Measurements from ENCODE around the gene MRTFA. TPM values are rescaled to one million over a fixed set of nuclear protein-coding genes. Genes with fewer than 3 reads are reported as not detected.
"Not testable (repeated sequence)": the region's sequence is repeated elsewhere in the genome, so short reads cannot be mapped to it uniquely, and the experiment has no call there.

Gene MRTFA
- polyA plus RNA-seq, 2 of the 4 experiments (the other 2 are of a cell fraction) = 6.8 to 48.3 TPM

DNA sequence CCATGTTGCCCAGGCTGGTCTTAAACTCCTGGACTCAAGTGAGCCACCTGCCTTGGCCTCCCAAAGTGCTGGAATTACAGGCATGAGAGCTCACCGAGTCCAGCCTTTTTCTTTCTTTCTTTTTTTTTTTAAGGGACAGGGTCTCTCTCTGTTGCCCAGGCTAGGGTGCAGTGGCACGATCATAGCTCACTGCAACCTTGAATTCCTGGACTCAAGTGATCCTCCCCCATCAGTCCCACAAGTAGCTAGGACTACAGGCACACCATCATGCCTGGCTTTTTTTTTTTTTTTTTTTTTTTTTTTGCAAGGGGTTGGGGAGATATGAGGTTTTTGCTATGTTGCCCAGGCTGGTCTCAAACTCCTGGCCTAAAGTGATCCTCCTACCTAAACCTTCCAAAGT, 78.5 kb downstream of the MRTFA start (continued):
- no peak for TF ChIP-seq RAD21 (conservative IDR thresholded peaks at IDR 0.05 in 1 of 2, IDR thresholded peaks at IDR 0.05 in 1 of 2)

DNA sequence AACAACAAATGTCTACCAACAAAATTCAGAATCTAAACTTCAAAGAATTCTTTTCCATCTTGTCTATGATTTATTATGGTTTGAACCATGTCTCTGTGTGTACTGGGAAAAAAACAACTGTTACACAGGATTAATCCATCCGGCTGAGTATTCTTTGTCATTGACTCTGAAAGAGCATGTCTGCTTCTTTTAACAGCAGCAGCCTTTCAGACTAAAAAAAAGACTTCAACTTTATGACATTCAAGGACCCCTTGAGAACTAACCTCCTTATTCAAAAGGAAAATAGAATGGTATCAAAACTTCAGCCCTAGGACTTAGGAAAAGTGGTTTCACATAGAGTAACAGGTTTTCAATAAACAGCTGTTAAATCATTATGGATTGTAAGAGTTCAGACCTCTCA, 79.9 kb downstream of the MRTFA start:
- H3K4me2 ChIP-seq = no peak overlapping the region
- no peak overlapping the region for H3K4me3 ChIP-seq
- no peak for DNase-seq (ENCODE audit: low read depth in 1 of 2, low spot score in 1 of 2)
- TF ChIP-seq EHF (CRISPR knock-in tag; IDR thresholded peaks at IDR 0.05) = no peak
- TF ChIP-seq CBX8 (IDR thresholded peaks at IDR 0.05) = no peak
- TF ChIP-seq ESRRA (IDR thresholded peaks at IDR 0.05; ENCODE audit: borderline replicate concordance, low read length) = no peak
- no peak for TF ChIP-seq RCOR1 (IDR thresholded peaks at IDR 0.05; ENCODE audit: low read depth, low read length)
- TF ChIP-seq PHF8 (IDR thresholded peaks at IDR 0.05; ENCODE audit: borderline replicate concordance, low read depth) = no peak
- no peak for TF ChIP-seq NR3C1 (IDR thresholded peaks at IDR 0.05)
- TF ChIP-seq KDM1A (IDR thresholded peaks at IDR 0.05; ENCODE audit: low read depth) = no peak
- TF ChIP-seq, protein P1, sequence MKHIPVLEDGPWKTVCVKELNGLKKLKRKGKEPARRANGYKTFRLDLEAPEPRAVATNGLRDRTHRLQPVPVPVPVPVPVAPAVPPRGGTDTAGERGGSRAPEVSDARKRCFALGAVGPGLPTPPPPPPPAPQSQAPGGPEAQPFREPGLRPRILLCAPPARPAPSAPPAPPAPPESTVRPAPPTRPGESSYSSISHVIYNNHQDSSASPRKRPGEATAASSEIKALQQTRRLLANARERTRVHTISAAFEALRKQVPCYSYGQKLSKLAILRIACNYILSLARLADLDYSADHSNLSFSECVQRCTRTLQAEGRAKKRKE (CRISPR knock-in tag; IDR thresholded peaks at IDR 0.05; ENCODE audit: low read depth) = no peak
- TF ChIP-seq, protein P2, sequence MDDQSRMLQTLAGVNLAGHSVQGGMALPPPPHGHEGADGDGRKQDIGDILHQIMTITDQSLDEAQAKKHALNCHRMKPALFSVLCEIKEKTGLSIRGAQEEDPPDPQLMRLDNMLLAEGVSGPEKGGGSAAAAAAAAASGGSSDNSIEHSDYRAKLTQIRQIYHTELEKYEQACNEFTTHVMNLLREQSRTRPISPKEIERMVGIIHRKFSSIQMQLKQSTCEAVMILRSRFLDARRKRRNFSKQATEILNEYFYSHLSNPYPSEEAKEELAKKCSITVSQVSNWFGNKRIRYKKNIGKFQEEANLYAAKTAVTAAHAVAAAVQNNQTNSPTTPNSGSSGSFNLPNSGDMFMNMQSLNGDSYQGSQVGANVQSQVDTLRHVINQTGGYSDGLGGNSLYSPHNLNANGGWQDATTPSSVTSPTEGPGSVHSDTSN (IDR thresholded peaks at IDR 0.05) = no peak
- TF ChIP-seq, protein P3, sequence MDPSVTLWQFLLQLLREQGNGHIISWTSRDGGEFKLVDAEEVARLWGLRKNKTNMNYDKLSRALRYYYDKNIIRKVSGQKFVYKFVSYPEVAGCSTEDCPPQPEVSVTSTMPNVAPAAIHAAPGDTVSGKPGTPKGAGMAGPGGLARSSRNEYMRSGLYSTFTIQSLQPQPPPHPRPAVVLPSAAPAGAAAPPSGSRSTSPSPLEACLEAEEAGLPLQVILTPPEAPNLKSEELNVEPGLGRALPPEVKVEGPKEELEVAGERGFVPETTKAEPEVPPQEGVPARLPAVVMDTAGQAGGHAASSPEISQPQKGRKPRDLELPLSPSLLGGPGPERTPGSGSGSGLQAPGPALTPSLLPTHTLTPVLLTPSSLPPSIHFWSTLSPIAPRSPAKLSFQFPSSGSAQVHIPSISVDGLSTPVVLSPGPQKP (IDR thresholded peaks at IDR 0.05; ENCODE audit: low read depth, low read length) = no peak
- no peak for TF ChIP-seq ZNF302 (CRISPR knock-in tag; IDR thresholded peaks at IDR 0.05)
- TF ChIP-seq, protein P4, sequence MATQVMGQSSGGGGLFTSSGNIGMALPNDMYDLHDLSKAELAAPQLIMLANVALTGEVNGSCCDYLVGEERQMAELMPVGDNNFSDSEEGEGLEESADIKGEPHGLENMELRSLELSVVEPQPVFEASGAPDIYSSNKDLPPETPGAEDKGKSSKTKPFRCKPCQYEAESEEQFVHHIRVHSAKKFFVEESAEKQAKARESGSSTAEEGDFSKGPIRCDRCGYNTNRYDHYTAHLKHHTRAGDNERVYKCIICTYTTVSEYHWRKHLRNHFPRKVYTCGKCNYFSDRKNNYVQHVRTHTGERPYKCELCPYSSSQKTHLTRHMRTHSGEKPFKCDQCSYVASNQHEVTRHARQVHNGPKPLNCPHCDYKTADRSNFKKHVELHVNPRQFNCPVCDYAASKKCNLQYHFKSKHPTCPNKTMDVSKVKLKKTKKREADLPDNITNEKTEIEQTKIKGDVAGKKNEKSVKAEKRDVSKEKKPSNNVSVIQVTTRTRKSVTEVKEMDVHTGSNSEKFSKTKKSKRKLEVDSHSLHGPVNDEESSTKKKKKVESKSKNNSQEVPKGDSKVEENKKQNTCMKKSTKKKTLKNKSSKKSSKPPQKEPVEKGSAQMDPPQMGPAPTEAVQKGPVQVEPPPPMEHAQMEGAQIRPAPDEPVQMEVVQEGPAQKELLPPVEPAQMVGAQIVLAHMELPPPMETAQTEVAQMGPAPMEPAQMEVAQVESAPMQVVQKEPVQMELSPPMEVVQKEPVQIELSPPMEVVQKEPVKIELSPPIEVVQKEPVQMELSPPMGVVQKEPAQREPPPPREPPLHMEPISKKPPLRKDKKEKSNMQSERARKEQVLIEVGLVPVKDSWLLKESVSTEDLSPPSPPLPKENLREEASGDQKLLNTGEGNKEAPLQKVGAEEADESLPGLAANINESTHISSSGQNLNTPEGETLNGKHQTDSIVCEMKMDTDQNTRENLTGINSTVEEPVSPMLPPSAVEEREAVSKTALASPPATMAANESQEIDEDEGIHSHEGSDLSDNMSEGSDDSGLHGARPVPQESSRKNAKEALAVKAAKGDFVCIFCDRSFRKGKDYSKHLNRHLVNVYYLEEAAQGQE (IDR thresholded peaks at IDR 0.05) = no peak
- no peak for TF ChIP-seq KDM5A (IDR thresholded peaks at IDR 0.05)
- TF ChIP-seq EP300 (IDR thresholded peaks at IDR 0.05) = no peak
- no peak for TF ChIP-seq RFX5 (IDR thresholded peaks at IDR 0.05)
- no peak for TF ChIP-seq MAFK (IDR thresholded peaks at IDR 0.05; ENCODE audit: partially characterized antibody)
- no peak for TF ChIP-seq CBX2 (IDR thresholded peaks at IDR 0.05; ENCODE audit: borderline replicate concordance, low read depth)
- TF ChIP-seq HDAC2 (IDR thresholded peaks at IDR 0.05) = no peak
- TF ChIP-seq POLR2A (IDR thresholded peaks at IDR 0.05; ENCODE audit: low read length) = no peak
- TF ChIP-seq, protein P5, sequence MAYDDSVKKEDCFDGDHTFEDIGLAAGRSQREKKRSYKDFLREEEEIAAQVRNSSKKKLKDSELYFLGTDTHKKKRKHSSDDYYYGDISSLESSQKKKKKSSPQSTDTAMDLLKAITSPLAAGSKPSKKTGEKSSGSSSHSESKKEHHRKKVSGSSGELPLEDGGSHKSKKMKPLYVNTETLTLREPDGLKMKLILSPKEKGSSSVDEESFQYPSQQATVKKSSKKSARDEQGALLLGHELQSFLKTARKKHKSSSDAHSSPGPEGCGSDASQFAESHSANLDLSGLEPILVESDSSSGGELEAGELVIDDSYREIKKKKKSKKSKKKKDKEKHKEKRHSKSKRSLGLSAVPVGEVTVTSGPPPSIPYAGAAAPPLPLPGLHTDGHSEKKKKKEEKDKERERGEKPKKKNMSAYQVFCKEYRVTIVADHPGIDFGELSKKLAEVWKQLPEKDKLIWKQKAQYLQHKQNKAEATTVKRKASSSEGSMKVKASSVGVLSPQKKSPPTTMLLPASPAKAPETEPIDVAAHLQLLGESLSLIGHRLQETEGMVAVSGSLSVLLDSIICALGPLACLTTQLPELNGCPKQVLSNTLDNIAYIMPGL (CRISPR knock-in tag; IDR thresholded peaks at IDR 0.05; ENCODE audit: borderline replicate concordance) = no peak
- 0 out of 3 replicates have a peak, but pooled peaks cover 3% of the 10 kb centered on the region for H3K9me3 ChIP-seq
- peaks cover 12% of the 10 kb centered on the region for H3K4me1 ChIP-seq
- FAIRE-seq = no peak
- WGBS (ENCODE audit: missing lambda C conversion rate) = 78% methylated on average over 1 of the region's 1 CpG
- POLR2A ChIA-PET = no interaction called here
- no peak overlapping the region for H3K27ac ChIP-seq
- CTCF ChIA-PET = interaction anchor here (1.2 kb wide), 1 partner anchor 10 kb away, joined by 3 read pairs; no protein-coding TSS in a partner anchor
- no peak for ATAC-seq

DNA sequence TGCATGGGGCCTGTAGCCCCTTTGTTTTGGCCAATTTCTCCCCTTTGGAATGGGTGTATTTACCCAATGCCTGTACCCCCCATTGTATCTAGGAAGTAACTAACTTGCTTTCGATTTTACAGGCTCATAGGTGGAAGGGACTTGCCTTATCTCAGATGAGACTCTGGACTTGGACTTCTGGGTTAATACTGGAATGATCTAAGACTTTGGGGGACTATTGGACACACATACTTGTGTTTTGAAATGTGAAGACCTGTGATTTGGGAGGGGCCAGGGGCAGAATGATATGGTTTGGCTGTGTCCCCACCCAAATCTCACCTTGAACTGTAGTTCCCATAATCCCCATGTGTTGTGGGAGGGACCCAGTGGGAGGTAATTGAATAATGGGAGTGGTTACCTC, 82.5 kb downstream of the MRTFA start:
- CTCF ChIA-PET; H3K27ac ChIP-seq; H3K4me2 ChIP-seq; DNase-seq (ENCODE audit: low read depth in 1 of 2, low spot score in 1 of 2); ATAC-seq; H3K4me1 ChIP-seq; POLR2A ChIA-PET; H3K4me3 ChIP-seq; H3K9me3 ChIP-seq; FAIRE-seq: not testable (repeated sequence)
- 93% methylated on average over 1 of the region's 1 CpG for WGBS (ENCODE audit: missing lambda C conversion rate)

Measured in A549 (cell line).